ENCODE measurements around the gene PTPRR. TPM values are rescaled to one million over a fixed set of nuclear protein-coding genes. Genes with fewer than 3 reads are reported as not detected.

The PTPRR gene
- total RNA-seq, 1 donor from 2014 or later = 0.46 TPM

DNA sequence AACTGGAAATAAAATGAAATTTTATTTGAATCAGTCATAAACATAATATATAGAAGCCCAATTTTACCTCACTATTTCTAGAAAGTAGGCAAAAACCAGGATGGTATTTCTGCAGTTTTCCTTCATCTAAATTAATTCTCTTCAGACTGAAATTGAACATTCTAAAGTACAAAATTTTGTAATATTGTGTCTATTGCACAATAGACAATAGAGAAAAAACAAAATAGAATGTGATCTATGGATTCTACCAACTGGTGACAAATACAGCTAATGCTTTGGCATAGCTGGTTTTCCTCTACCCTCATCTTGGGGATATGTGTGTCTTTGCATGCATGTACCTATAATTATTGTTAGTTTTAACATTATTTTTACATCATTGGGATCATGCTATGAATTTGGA is 8.5 kb upstream of the PTPRR start:
- no peak for DNase-seq (ENCODE audit: low read depth)
- TF ChIP-seq, protein P1, sequence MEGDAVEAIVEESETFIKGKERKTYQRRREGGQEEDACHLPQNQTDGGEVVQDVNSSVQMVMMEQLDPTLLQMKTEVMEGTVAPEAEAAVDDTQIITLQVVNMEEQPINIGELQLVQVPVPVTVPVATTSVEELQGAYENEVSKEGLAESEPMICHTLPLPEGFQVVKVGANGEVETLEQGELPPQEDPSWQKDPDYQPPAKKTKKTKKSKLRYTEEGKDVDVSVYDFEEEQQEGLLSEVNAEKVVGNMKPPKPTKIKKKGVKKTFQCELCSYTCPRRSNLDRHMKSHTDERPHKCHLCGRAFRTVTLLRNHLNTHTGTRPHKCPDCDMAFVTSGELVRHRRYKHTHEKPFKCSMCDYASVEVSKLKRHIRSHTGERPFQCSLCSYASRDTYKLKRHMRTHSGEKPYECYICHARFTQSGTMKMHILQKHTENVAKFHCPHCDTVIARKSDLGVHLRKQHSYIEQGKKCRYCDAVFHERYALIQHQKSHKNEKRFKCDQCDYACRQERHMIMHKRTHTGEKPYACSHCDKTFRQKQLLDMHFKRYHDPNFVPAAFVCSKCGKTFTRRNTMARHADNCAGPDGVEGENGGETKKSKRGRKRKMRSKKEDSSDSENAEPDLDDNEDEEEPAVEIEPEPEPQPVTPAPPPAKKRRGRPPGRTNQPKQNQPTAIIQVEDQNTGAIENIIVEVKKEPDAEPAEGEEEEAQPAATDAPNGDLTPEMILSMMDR (conservative IDR thresholded peaks at IDR 0.05; ENCODE audit: low read depth, low read length) = no peak

GRCh38 chr12:70928071-70928470 is 7.5 kb upstream of the PTPRR start:
- H3K4me3 ChIP-seq (ENCODE audit: low read depth, low read length) = no peak overlapping the region
- no peak for DNase-seq (ENCODE audit: low read depth)
- TF ChIP-seq, protein P1 (conservative IDR thresholded peaks at IDR 0.05; ENCODE audit: low read depth, low read length) = no peak

More for the DNA sequence above, 8.5 kb upstream of the PTPRR start:
- H3K4me3 ChIP-seq (ENCODE audit: low read depth, low read length) = no peak overlapping the region

- TF ChIP-seq, protein P1 (conservative IDR thresholded peaks at IDR 0.05; ENCODE audit: low read depth, low read length) = no peak
- no peak for DNase-seq (ENCODE audit: low read depth)
- no peak overlapping the region for H3K4me3 ChIP-seq (ENCODE audit: low read depth, low read length)
Measured at GRCh38 chr12:70927356-70927755, 6.8 kb upstream of the PTPRR start.

DNA sequence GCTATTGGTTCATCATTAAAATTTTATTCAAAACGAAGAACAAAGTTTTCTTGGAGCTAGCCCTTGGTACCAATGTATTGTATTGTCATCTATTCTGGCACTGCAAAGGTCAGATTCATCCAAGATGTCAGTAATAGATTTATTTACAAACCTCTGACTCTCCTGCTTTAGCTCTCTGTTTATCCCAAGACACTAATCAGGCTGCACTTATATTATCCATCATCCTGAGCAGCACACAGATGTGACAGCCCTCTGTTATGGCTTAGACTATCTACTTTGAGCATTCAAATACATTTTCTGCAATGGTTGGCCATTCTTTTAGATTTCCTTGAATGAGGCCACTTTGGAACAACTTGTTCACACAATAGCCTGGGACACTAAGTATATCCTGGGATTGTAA is 5.0 kb upstream of the PTPRR start:
- H3K4me3 ChIP-seq (ENCODE audit: low read depth, low read length) = no peak overlapping the region
- no peak for DNase-seq (ENCODE audit: low read depth)
- TF ChIP-seq, protein P1 (conservative IDR thresholded peaks at IDR 0.05; ENCODE audit: low read depth, low read length) = no peak

- no peak overlapping the region for H3K4me3 ChIP-seq (ENCODE audit: low read depth, low read length)
- DNase-seq (ENCODE audit: low read depth) = no peak
- TF ChIP-seq, protein P1 (conservative IDR thresholded peaks at IDR 0.05; ENCODE audit: low read depth, low read length) = no peak
Measured at GRCh38 chr12:70920891-70921290, 353 bp upstream of the PTPRR start.

DNA sequence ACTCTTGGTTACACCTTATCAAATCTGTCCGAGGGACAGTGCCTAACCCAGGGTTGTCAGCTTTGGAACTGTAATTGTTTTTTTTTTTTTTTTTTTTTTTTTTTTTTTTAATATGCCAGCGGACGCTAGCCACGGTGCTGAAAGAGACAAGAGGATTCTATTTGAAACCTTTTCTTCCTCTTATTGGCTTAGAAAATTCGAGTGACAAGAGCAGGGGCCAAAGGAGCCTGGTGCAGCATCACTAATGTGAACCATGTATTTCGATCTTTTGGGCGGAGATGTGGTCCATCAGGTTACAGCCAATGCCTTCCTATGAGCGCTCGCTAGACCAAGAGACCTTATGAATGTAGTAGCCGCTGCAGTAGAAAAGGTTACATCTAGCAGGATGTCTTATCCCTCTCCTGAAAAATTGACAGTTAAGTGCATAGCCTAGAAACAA is 922 bp downstream of the PTPRR start:
- TF ChIP-seq, protein P1 (conservative IDR thresholded peaks at IDR 0.05; ENCODE audit: low read depth, low read length) = no peak
- no peak overlapping the region for H3K4me3 ChIP-seq (ENCODE audit: low read depth, low read length)
- no peak for DNase-seq (ENCODE audit: low read depth)

- no peak for DNase-seq (ENCODE audit: low read depth)
- TF ChIP-seq, protein P1 (conservative IDR thresholded peaks at IDR 0.05; ENCODE audit: low read depth, low read length) = no peak
- no peak overlapping the region for H3K4me3 ChIP-seq (ENCODE audit: low read depth, low read length)
Measured at GRCh38 chr12:70919176-70919575, 1.4 kb downstream of the PTPRR start.
